Hippocampal formation (tissue), 2 donors: ENCODE measurements around the gene SPAG6.
"Not testable (repeated sequence)": the region's sequence is repeated elsewhere in the genome, so short reads cannot be mapped to it uniquely, and the experiment has no call there.

Experiments used
- DNase-seq, 2 donors: peaks; one replicate each; lab custom pipeline; 2025; lab: John Stamatoyannopoulos, UW

SPAG6 gene

GRCh38 chr10:22345301-22346095, at the start of gene SPAG6:
SPAG6 (plus strand) TSS chr10:22345496; CDS start chr10:22345612, 116 bp downstream.
- peak in 1 of 2 donors; percentile 19 for DNase-seq

GRCh38 chr10:22301193-22301592, 44.1 kb upstream of the SPAG6 start:
- no peak for DNase-seq

GRCh38 chr10:22303461-22303860, 41.8 kb upstream of the SPAG6 start:
- DNase-seq, result no peak

DNA sequence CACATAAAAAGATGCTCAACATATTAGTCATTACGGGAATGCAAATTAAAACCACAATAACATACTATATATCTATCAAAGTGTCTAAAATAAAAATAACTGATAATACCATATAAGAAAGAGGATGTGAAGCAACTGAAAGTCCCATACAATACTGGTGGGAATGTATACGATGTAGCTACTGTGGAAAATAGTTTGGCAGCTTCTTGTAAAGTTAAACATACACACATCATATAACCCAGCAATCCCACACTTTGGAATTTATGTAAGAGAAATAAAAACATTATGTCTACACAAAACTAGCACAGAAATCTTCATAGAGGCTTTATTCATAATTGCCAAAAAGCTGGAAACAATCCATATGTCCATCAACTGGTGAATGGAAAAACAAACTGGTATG, 39.6 kb upstream of the SPAG6 start:
- no peak for DNase-seq

- DNase-seq, result no peak
These were observed 36.9 kb upstream of the SPAG6 start for GRCh38 chr10:22308390-22308789.

- DNase-seq, result no peak
These were observed 35.9 kb upstream of the SPAG6 start for GRCh38 chr10:22309180-22310000.

DNA sequence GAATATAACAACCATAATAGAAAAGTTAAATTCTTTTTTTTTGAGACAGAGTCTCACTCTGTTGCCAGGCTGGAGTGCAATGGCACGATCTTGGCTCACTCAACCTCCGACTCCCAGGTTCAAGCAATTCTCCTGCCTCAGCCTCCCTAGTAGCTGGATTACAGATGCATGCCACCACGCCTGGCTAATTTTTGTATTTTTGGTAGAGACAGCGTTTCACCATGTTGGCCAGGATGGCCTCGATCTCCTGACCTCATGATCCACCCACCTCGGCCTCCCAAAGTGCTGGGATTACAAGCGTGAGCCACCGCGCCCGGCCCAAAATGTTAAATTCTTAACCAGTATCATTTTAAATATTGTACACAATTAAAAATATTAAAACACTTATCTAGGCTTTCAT, 35.3 kb upstream of the SPAG6 start:
- DNase-seq, result not testable (repeated sequence)

DNA sequence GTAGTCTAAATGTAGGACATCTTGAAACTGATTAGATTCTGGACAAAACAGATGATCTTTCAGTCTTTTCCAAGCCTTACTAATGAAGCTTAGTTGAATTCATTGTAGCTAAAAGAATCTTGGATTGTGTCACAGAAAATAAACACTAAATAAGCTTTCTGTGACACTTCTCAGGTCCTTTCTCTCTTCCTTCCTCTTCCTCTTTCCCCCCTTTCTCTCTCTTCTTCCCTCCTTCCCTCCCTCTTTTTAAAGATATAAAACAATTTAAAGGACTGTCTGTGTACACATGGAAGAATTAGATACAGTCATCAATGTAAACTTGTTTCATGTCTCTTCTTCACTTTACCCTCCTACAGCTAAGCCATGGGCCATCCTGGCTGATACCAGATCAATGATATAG, 34.4 kb upstream of the SPAG6 start:
- no peak for DNase-seq

DNA sequence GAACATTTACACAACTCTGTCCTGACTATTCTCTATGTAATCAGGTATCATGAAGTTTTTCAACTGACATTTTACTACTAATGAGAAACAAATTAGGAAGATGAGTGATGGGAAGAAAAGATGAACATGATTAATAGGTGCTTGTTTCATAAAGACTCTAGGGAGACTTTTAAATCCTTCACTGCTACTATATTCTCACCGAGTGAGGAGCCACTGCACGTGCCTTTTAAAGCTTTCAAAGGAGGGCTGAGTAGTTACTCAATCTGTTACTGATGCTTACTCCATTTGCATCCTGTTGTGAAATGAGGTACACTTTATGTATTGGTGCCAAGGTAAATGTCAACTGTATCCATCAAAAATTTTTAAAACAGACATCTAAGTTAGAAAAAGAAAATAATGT, 30.4 kb upstream of the SPAG6 start:
- no peak for DNase-seq

DNA sequence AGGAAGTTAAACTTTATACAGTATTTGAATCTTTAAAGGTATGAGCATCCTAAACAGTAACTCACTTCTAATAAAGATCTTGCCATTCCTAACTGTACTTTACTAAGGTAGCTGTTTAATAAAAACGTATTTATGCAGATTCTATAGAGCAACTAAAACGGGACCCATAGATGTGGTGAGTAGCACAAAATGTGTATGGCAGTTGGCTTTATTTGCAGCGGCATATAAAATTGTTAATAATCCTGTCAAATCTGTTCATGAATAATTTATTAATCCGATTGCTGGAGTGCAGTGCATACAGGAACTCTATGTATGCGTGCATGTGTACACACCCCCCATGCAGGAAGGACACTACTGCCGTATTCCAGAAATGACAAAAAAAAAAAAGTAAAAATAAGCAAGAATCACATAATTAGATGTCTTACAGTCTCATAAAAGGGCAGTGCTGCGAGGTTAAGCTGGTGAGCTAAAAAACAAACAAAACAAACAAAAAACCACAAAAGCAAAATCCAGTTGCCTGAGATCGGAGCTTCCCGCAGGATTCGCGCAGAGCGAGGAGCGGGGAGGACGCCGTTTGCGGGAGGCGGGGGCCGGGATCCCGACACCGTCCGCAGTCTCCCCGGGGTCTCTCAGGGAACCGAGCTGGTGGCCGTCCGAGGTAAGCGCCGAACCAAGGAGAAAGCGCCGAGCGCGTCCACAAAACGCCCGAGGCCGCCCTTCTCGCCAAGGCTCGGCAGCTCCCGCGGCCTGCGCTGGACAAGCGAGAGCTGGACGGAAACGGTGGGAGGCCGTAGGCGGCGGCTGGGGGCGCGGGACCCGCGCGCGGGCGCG, 29.6 kb upstream of the SPAG6 start:
- DNase-seq, result peak in 1 of 2 donors; percentile 39

GRCh38 chr10:22316286-22317075, 28.8 kb upstream of the SPAG6 start, which contains the start of gene COMMD3:
COMMD3 (plus strand) TSS chr10:22316388; CDS start chr10:22316418, 30 bp downstream.
- DNase-seq, result peak; percentile 84 to 85

GRCh38 chr10:22317076-22317370, 28.3 kb upstream of the SPAG6 start:
- no peak for DNase-seq

DNA sequence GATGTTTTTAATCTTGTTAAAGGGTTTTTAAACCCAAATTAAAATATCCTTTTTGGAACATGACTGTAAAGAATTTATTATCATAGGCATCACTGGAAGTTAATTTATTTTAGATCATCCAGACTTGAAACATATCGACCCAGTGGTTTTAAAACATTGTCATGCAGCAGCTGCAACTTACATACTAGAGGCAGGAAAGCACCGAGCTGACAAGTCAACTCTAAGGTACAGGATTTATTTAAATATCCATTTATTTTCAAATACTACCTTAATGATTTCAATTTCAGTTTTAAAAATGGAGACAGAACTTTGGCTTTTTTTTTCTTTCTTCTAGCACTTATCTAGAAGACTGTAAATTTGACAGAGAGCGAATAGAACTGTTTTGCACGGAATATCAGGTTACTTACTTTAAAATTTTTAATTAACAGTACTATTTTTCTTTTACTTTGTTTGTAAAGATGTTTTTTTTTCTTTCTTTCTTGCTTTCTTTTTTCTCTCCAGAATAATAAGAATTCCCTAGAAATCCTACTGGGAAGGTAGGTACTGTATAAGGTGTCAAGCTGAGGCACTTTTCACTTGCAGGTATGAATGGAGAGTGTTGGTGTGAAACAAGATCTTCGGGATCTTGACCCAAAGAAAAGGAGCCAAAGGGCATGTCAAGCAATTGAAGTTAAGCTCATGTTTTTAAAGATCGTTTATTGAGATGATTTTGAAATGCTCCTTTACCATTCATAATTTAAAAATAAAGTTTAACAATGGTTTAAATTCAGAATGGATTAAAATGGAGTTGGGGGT, 27.3 kb upstream of the SPAG6 start:
- DNase-seq, result no peak

- DNase-seq, result no peak
These were observed 26.5 kb upstream of the SPAG6 start for GRCh38 chr10:22318772-22319171.

DNA sequence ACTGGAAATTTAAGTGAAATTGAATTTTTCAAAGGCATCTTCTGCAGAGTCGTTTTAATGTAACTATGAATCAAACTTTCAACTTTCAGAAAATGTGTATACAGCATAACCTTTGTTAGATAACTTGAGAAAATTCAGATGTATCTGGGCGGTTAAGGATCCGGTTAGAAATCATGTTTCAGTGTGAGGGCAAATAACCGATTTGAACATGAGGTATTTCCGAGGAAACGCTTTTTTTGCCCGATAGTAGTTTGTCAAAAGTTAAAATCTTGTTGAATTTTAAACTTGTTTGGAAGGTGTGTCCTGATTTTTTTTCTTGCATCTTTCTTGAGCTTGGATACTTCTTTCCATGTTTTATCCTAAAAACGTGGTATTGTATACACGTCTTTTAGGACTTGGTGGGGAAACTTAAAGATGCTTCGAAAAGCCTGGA, 25.7 kb upstream of the SPAG6 start:
- no peak for DNase-seq

- DNase-seq, result no peak
These were observed 25.2 kb upstream of the SPAG6 start for GRCh38 chr10:22319980-22320558.

GRCh38 chr10:22320591-22321155, 24.6 kb upstream of the SPAG6 start, which contains the start of gene BMI1:
BMI1 (plus strand) TSS chr10:22321099; CDS start chr10:22326450, 5,351 bp downstream.
- DNase-seq, result peak; percentile 80 to 83

GRCh38 chr10:22321156-22321923, 24.0 kb upstream of the SPAG6 start:
- DNase-seq, result peak; percentile 52 to 77
